ENCODE results near the gene PDE4D.

PDE4D gene

GRCh38 chr5:59260973-59261372, 632.6 kb downstream of the PDE4D start:
- H3K9me3 Mint-ChIP-seq = no peaks in the 10 kb centered on the region
- no peaks in the 10 kb centered on the region for H3K36me3 Mint-ChIP-seq
- H3K4me3 Mint-ChIP-seq = no peak overlapping the region
- no peaks in the 10 kb centered on the region for H3K4me1 Mint-ChIP-seq
- ATAC-seq = no peak
- no peak overlapping the region for H3K27ac Mint-ChIP-seq
- no peak for DNase-seq (ENCODE audit: low spot score in 2 of 2)

DNA sequence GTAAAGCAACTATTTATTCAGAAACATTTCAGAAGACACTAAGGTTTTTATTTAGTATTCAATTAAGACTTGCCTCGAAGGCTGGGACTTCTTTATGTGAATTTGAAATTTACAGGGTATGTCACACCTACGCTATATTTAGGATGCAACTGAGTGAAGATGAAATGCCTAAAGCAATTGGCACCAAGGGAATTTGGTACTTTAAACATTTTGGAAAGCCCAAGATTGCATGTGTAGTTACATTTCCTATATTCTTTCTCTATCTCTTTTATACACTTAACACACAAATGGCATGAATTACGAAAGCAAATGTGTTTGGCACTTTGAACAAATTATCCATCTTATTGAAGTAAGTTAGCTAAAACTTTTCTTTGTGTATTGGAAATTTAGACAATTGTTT, 633.3 kb downstream of the PDE4D start:
- no peak overlapping the region for H3K27ac Mint-ChIP-seq
- no peak overlapping the region for H3K4me3 Mint-ChIP-seq
- ATAC-seq (no peak), DNase-seq (ENCODE audit: low spot score in 2 of 2) (no peak)
- H3K4me1 Mint-ChIP-seq = no peaks in the 10 kb centered on the region
- H3K9me3 Mint-ChIP-seq = no peaks in the 10 kb centered on the region
- H3K36me3 Mint-ChIP-seq = no peaks in the 10 kb centered on the region

- ATAC-seq = no peak
- Mint-ChIP-seq H3K4me1 (no peaks in the 10 kb centered on the region), H3K27ac (no peak overlapping the region), H3K4me3 (no peak overlapping the region), H3K36me3 (no peaks in the 10 kb centered on the region), H3K9me3 (no peaks in the 10 kb centered on the region)
- no peak for DNase-seq (ENCODE audit: low spot score in 2 of 2)
Observed at GRCh38 chr5:59259237-59259636, 634.3 kb downstream of the PDE4D start.

- no peaks in the 10 kb centered on the region for H3K9me3 Mint-ChIP-seq
- no peak overlapping the region for H3K27ac Mint-ChIP-seq
- no peaks in the 10 kb centered on the region for H3K36me3 Mint-ChIP-seq
- H3K4me3 Mint-ChIP-seq = no peak overlapping the region
- ATAC-seq (no peak), DNase-seq (ENCODE audit: low spot score in 2 of 2) (no peak)
- H3K4me1 Mint-ChIP-seq = no peaks in the 10 kb centered on the region
Observed at GRCh38 chr5:59257488-59258400, 635.8 kb downstream of the PDE4D start.

GRCh38 chr5:59256331-59256730, 637.2 kb downstream of the PDE4D start:
- DNase-seq (ENCODE audit: low spot score in 2 of 2) (no peak), ATAC-seq (no peak)
- Mint-ChIP-seq H3K36me3 (no peaks in the 10 kb centered on the region), H3K4me1 (no peaks in the 10 kb centered on the region), H3K4me3 (no peak overlapping the region), H3K9me3 (no peaks in the 10 kb centered on the region), H3K27ac (no peak overlapping the region)

DNA sequence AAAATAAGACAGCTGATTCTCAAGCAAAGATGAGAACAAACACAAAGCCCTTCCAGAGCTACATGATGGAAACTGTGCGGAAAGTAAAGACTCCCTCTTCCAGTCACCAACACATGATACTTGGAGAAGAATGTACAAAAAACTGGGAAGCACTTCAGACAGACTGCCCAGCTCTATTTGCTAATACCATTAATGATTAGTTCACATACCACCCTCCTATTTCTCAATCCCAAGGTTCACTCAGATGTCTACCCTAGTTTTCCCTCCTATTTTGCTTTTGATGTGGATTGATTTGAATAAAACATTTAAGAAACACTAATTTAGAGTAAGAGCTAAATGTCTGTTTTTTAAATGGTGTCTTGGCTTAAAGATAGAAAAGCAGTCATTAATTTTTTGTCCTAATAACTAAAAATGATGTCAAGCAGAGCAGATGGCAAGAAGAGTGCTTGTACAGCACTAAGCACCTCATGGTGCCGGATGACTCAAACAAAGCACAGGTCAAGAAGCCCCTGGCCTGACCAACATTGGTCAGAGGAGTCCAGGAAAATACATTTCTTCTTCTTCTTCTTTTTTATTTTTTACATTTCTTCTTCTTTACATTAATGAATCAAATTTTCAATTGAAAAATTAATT, 639.4 kb downstream of the PDE4D start:
- ATAC-seq = no peak
- H3K4me1 Mint-ChIP-seq = no peaks in the 10 kb centered on the region
- H3K36me3 Mint-ChIP-seq = no peaks in the 10 kb centered on the region
- no peak overlapping the region for H3K27ac Mint-ChIP-seq
- no peak overlapping the region for H3K4me3 Mint-ChIP-seq
- H3K9me3 Mint-ChIP-seq = no peaks in the 10 kb centered on the region
- no peak for DNase-seq (ENCODE audit: low spot score in 2 of 2)

DNA sequence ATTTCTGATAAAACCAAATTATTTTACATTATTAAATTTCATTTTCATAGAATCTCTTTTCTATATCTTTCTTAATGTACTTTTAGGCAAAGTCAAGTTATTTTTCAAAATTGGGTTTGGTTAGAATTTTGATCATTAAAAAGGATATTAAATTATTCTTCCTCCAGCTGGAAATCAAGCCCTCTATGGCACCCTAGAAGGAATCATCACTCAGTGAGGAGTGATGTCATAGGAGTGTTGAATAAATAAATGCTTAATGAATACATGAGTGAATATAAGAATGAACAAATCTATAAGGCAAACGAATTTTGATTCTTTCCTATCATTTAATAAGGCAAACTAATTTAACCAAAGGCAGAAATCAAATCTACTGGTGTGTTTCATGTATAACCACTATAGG, 639.9 kb downstream of the PDE4D start:
- no peak for ATAC-seq
- no peaks in the 10 kb centered on the region for H3K4me1 Mint-ChIP-seq
- no peaks in the 10 kb centered on the region for H3K9me3 Mint-ChIP-seq
- no peak overlapping the region for H3K27ac Mint-ChIP-seq
- H3K4me3 Mint-ChIP-seq = no peak overlapping the region
- no peaks in the 10 kb centered on the region for H3K36me3 Mint-ChIP-seq
- no peak for DNase-seq (ENCODE audit: low spot score in 2 of 2)

DNA sequence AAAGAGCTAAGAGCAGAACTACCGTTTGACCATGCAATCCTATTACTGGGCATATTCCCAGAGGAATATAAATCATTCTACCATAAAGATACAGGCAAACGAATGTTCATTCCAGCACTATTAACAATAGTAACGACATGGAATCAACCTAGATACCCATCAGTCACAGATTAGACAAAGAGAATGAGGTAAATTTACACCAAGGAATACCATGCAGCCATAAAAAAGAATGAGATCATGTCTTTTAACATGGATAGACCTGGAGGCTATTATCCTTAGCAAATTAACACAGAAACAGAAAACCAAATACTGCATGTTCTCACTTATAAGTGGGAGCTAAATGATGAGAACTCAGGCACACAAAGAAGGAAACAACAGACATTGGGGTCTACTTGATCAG, 641.9 kb downstream of the PDE4D start:
- no peak overlapping the region for H3K27ac Mint-ChIP-seq
- H3K4me1 Mint-ChIP-seq = no peaks in the 10 kb centered on the region
- ATAC-seq (no peak), DNase-seq (ENCODE audit: low spot score in 2 of 2) (no peak)
- H3K9me3 Mint-ChIP-seq = no peaks in the 10 kb centered on the region
- H3K4me3 Mint-ChIP-seq = no peak overlapping the region
- H3K36me3 Mint-ChIP-seq = no peaks in the 10 kb centered on the region

GRCh38 chr5:59249726-59250125, 643.8 kb downstream of the PDE4D start:
- no peaks in the 10 kb centered on the region for H3K9me3 Mint-ChIP-seq
- H3K4me1 Mint-ChIP-seq = no peaks in the 10 kb centered on the region
- DNase-seq (ENCODE audit: low spot score in 2 of 2) (no peak), ATAC-seq (no peak)
- H3K4me3 Mint-ChIP-seq = no peak overlapping the region
- H3K27ac Mint-ChIP-seq = no peak overlapping the region
- no peaks in the 10 kb centered on the region for H3K36me3 Mint-ChIP-seq

DNA sequence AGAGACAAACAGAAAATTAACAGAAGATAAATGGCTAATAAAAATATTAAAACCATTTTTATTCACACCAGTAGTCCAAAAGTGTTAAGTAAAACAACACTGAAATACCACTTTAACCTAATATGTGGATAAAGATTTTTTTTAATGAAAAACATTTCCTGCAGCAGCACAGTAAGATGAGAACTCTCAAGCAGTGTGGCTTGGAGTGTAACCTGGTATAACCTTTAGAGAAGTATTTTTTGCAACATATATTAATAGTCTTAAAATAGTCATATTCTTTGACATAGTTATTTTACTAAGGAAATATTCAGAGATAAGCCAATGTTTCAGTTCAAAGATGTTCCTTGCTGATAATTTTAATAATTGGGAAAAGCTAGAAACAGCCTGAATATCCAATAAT, 644.4 kb downstream of the PDE4D start:
- Mint-ChIP-seq H3K9me3 (no peaks in the 10 kb centered on the region), H3K4me3 (no peak overlapping the region), H3K36me3 (no peaks in the 10 kb centered on the region), H3K27ac (no peak overlapping the region), H3K4me1 (no peaks in the 10 kb centered on the region)
- ATAC-seq = no peak
- DNase-seq (ENCODE audit: low spot score in 2 of 2) = no peak

GRCh38 chr5:59246882-59247281, 646.6 kb downstream of the PDE4D start:
- H3K4me1 Mint-ChIP-seq = no peaks in the 10 kb centered on the region
- no peaks in the 10 kb centered on the region for H3K36me3 Mint-ChIP-seq
- H3K9me3 Mint-ChIP-seq = no peaks in the 10 kb centered on the region
- ATAC-seq = peak; percentile 32
- H3K27ac Mint-ChIP-seq = no peak overlapping the region
- no peak overlapping the region for H3K4me3 Mint-ChIP-seq
- DNase-seq (ENCODE audit: low spot score in 2 of 2) = no peak

- DNase-seq (ENCODE audit: low spot score in 2 of 2) (no peak), ATAC-seq (no peak)
- no peak overlapping the region for H3K27ac Mint-ChIP-seq
- H3K9me3 Mint-ChIP-seq = no peaks in the 10 kb centered on the region
- no peaks in the 10 kb centered on the region for H3K36me3 Mint-ChIP-seq
- no peak overlapping the region for H3K4me3 Mint-ChIP-seq
- no peaks in the 10 kb centered on the region for H3K4me1 Mint-ChIP-seq
Observed at GRCh38 chr5:59246145-59246869, 647.2 kb downstream of the PDE4D start.

- no peak for DNase-seq (ENCODE audit: low spot score in 2 of 2)
- Mint-ChIP-seq H3K9me3 (no peaks in the 10 kb centered on the region), H3K4me3 (no peak overlapping the region), H3K4me1 (no peaks in the 10 kb centered on the region), H3K27ac (no peak overlapping the region), H3K36me3 (no peaks in the 10 kb centered on the region)
- no peak for ATAC-seq
Observed at GRCh38 chr5:59245198-59245597, 648.3 kb downstream of the PDE4D start.

DNA sequence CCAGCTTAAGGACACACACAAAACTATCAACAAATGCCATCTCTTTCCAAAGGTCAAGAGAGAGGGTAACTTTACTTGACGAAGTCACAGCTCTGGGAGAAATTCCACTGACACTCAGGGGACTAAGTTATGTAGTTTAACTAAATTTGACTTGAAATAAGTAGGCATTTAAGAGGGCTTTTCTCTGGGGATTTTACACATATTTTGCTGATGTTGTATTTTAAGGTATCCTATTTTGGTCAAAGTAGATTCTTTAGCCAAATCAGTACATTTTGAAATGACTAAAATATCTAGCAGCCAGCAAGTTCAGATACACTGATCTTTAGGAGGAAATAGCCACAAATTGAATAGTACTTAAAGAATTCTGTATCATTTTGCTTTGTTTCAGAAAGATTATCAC, 652.0 kb downstream of the PDE4D start:
- Mint-ChIP-seq H3K9me3 (no peaks in the 10 kb centered on the region), H3K4me1 (no peaks in the 10 kb centered on the region), H3K36me3 (no peaks in the 10 kb centered on the region), H3K4me3 (no peak overlapping the region), H3K27ac (no peak overlapping the region)
- no peak for ATAC-seq
- no peak for DNase-seq (ENCODE audit: low spot score in 2 of 2)

DNA sequence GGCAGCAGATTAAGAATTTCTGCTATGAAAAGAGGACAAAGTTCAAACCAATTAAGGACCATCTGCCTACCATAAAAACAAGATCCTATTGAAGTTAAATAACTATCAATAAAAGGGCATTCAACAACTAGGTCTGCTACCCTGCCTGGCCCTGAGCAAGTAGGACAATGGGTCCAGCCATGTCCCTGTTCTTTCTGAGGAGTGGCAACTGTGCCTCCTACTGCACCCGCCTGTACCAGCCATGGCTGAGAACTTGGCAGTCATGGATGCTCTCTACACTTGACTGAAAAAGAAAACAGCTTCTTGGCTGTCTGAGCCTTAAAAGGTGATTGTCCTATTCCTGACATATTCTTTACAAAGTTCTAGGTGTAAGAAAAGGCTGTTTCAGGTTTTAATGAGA, 652.4 kb downstream of the PDE4D start:
- Mint-ChIP-seq H3K4me3 (no peak overlapping the region), H3K9me3 (no peaks in the 10 kb centered on the region), H3K36me3 (no peaks in the 10 kb centered on the region), H3K4me1 (no peaks in the 10 kb centered on the region), H3K27ac (no peak overlapping the region)
- ATAC-seq = no peak
- no peak for DNase-seq (ENCODE audit: low spot score in 2 of 2)

Measured in stimulated activated effector memory CD8-positive, alpha-beta T cell treated with anti-CD3 and anti-CD28 coated beads, Interleukin-12 subunit alpha, Interleukin-12 subunit beta, amount 100 ng/mL, for 72 hours (primary cell).